NB4 (cell line): ENCODE results near the gene GFRA3.

Experiments
- DNase-seq: peaks from one replicate; pipeline ENCODE4 v3.0.0; 2010; ENCODE audit warnings: low read depth
- H3K4me3 ChIP-seq: one replicate; pipeline ENCODE4 v1.5.1; 2011; ENCODE audit warnings: mild to moderate bottlenecking, low read depth, low read length, moderate library complexity
- MYC ChIP-seq: IDR thresholded peaks from 2 replicates; pipeline ENCODE4 v1.6.1; 2011; ENCODE audit warnings: low read depth, low read length
- POLR2A ChIP-seq: IDR thresholded peaks from 2 replicates; pipeline ENCODE4 v1.6.1; 2011; ENCODE audit warnings: mild to moderate bottlenecking; ENCODE audit not compliant: insufficient read length; ENCODE audit errors: extremely low read depth
- TF ChIP-seq, protein P1 (sequence below): IDR thresholded peaks from 2 replicates; pipeline ENCODE4 v1.6.1; 2011; ENCODE audit warnings: low read depth, low read length
- TF ChIP-seq, protein P2 (sequence below): IDR thresholded peaks from one replicate; pipeline ENCODE4 v1.5.1; 2012; ENCODE audit warnings: low read depth, low read length

GFRA3 gene

DNA sequence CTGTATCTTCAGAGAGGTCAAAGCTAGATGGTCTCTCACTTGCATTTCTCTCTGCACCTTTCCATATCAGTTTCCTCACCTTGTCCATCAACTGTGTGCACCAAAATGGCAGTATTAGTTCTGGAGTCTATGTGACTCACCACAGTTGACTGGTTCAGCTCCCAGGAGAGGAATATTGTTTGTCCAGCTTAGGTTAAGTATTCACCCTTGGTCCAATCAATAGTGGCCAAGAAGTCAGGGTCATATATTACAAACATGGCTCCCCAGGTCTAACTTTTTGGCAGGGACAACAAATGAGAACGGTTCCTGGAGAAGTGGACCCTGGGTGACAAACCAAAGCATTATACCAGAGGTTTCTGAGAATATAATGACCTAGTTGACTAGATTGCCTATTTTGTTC is 36.4 kb downstream of the GFRA3 start:
- DNase-seq = no peak
- TF ChIP-seq, protein P1, sequence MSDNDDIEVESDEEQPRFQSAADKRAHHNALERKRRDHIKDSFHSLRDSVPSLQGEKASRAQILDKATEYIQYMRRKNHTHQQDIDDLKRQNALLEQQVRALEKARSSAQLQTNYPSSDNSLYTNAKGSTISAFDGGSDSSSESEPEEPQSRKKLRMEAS = no peak
- TF ChIP-seq, protein P2, sequence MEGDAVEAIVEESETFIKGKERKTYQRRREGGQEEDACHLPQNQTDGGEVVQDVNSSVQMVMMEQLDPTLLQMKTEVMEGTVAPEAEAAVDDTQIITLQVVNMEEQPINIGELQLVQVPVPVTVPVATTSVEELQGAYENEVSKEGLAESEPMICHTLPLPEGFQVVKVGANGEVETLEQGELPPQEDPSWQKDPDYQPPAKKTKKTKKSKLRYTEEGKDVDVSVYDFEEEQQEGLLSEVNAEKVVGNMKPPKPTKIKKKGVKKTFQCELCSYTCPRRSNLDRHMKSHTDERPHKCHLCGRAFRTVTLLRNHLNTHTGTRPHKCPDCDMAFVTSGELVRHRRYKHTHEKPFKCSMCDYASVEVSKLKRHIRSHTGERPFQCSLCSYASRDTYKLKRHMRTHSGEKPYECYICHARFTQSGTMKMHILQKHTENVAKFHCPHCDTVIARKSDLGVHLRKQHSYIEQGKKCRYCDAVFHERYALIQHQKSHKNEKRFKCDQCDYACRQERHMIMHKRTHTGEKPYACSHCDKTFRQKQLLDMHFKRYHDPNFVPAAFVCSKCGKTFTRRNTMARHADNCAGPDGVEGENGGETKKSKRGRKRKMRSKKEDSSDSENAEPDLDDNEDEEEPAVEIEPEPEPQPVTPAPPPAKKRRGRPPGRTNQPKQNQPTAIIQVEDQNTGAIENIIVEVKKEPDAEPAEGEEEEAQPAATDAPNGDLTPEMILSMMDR = no peak
- TF ChIP-seq MYC (no peak), POLR2A (no peak)
- no peak overlapping the region for H3K4me3 ChIP-seq

DNA sequence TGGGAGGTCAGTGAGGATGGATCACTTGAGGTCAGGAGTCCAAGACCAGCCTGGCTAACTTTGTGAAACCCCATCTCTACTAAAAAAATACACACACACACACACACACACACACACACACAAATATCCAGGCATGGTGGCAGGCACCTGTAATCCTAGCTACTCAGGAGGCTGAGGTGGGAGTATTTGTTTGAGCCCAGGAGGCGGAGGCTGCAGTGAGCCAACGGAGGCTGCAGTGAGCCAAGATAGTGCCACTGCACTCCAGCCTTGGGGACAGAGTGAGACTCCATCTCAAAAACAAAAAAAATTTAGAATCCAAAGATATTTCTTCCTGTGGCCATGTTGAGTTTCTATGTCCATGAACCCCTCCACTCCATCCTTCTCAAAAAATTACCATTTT is 39.8 kb downstream of the GFRA3 start:
- DNase-seq = no peak
- TF ChIP-seq POLR2A (no peak), MYC (no peak)
- TF ChIP-seq, protein P1 = no peak
- TF ChIP-seq, protein P2 = no peak
- no peak overlapping the region for H3K4me3 ChIP-seq

DNA sequence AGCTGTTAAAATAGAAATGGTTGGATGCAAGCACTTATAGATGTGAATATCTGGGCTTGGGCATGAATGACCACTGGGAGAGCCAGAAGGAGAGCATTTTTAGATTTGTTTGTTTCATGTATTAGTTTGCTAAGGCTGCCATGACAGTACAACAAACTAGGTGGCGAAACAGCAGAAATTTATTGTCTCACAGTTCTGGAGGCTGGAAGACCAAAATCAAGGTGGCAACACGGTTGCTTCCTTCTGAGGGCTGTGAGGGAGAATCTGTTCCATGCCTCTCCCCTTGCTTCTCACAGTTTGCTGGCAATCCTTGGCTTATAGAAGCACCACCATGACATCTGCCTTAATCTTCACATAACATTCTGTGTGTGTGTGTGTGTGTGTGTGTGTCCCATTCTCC is 41.1 kb downstream of the GFRA3 start:
- no peak overlapping the region for H3K4me3 ChIP-seq
- TF ChIP-seq, protein P2 = no peak
- TF ChIP-seq MYC (no peak), POLR2A (no peak)
- TF ChIP-seq, protein P1 = no peak
- no peak for DNase-seq

DNA sequence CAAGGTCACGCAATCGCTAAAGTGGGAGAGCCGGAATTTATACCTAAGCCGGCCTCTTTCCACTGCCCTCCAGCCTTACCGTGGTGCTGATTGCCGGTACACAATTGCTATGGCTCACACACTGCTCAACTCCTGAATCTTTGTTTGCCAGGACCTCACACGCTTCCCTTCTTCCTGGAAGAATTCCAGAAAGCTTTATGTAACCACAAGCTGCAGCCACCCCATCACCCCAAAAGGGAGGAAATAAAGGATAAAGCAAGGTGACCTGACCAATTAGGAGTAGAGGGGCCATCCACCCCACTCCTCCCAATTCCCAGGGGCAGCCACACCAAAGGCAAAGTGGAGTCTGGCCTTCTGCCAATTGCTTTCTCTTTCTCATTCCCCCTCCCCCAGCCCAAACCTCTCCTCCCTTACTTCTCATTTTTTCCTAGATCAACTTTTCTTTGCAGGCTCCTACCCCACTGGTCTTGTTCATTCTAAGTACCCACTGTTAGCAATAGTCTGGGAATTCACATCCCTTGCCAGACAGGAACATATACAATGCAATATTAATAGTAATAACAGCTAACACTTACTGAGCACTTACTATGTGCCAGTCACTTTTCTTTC is 43.3 kb downstream of the GFRA3 start:
- no peak overlapping the region for H3K4me3 ChIP-seq
- peak; percentile 38 for DNase-seq
- TF ChIP-seq, protein P1 = no peak
- TF ChIP-seq, protein P2 = no peak
- TF ChIP-seq MYC (no peak), POLR2A (no peak)

DNA sequence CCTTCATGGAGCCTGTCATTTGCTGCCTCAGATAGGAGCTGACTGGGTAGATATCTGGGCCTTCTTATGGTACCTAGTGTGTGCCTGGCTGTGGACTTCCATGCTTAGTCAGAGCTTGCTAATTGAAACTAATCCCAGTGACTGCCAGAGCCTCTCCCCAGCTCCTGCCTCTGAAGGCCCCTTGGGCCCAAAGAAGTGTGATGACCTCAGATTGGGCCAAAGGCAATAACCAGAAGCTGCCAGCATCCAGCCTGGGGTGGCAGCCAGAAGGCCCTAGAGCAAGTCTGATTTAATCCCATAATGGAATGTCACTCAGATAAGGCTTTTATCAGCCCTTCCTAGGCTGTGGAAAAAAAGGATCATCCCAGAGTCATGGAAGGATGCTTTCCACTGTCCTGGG is 44.2 kb downstream of the GFRA3 start:
- no peak for DNase-seq
- H3K4me3 ChIP-seq = no peak overlapping the region

More for the DNA sequence above, 44.2 kb downstream of the GFRA3 start:
- TF ChIP-seq MYC (no peak), POLR2A (no peak)
- TF ChIP-seq, protein P1 = no peak
- TF ChIP-seq, protein P2 = no peak
